HEK293 (cell line): ENCODE results near the gene COL4A1.

Experiments used
- CTCF ChIA-PET: fragments of 350-600 bp; formaldehyde crosslinking; extraction: SDS; loops from one replicate; lab custom pipeline; 2021; ENCODE audit warnings: antibody characterized with exemption; lab: Yijun Ruan, JAX
- POLR2A ChIA-PET: fragments of 300-600 bp; formaldehyde crosslinking; extraction: SDS; loops from one replicate; lab custom pipeline; 2020; ENCODE audit warnings: antibody characterized with exemption, inconsistent platforms; lab: Yijun Ruan, JAX
- H3K27ac ChIP-seq: fragments of 200-500 bp; sonication (Bioruptor generic); 2 replicates; pipeline ENCODE4 v1.5.1; 2014; ENCODE audit warnings: low read depth, low read length, control low read depth, inconsistent platforms; ENCODE audit errors: extremely low read depth
- H3K36me3 ChIP-seq, 2 experiments: fragments of 200-500 bp in 1 of 2; sonication (Bioruptor generic) in 1 of 2; 1 replicate in 1 of 2; 2 replicates in 1 of 2; pipeline ENCODE4 v1.5.1; 2014 to 2017; ENCODE audit warnings: inconsistent platforms in 2 of 2, low read length in 2 of 2; ENCODE audit not compliant: control insufficient read depth in 2 of 2, insufficient read depth in 1 of 2
- H3K4me1 ChIP-seq: fragments of 200-500 bp; sonication (Bioruptor generic); 2 replicates; pipeline ENCODE4 v1.5.1; 2014; ENCODE audit warnings: mild to moderate bottlenecking, low read length, inconsistent platforms; ENCODE audit not compliant: control insufficient read depth, insufficient read depth
- H3K4me3 ChIP-seq: 2 replicates; pipeline ENCODE4 v1.5.1; 2011; ENCODE audit warnings: low read depth, mild to moderate bottlenecking, control low read depth, low read length, moderate library complexity
- H3K9me3 ChIP-seq: fragments of 200-500 bp; sonication (Bioruptor generic); 2 replicates; pipeline ENCODE4 v1.5.1; 2014; ENCODE audit warnings: low read depth, low read length, inconsistent platforms; ENCODE audit not compliant: control insufficient read depth, insufficient read depth
- EGR2 ChIP-seq: fragments of 450-650 bp; formaldehyde crosslinking; IDR thresholded peaks from 2 replicates; pipeline ENCODE4 v1.5.1; 2016; ENCODE audit warnings: low read depth, missing biosample characterization, missing genetic modification characterization
- GFI1B ChIP-seq: fragments of 450-650 bp; formaldehyde crosslinking; IDR thresholded peaks from 2 replicates; pipeline ENCODE4 v1.5.1; 2016; ENCODE audit warnings: missing biosample characterization, missing genetic modification characterization
- GLIS2 ChIP-seq: fragments of 450-650 bp; formaldehyde crosslinking; IDR thresholded peaks from 2 replicates; pipeline ENCODE4 v1.5.1; 2016; ENCODE audit warnings: missing biosample characterization, missing genetic modification characterization
- SCRT1 ChIP-seq: fragments of 450-650 bp; formaldehyde crosslinking; IDR thresholded peaks from 2 replicates; pipeline ENCODE4 v1.5.1; 2016; ENCODE audit warnings: missing biosample characterization, missing genetic modification characterization, borderline replicate concordance
- ZBTB1 ChIP-seq: fragments of 450-650 bp; formaldehyde crosslinking; IDR thresholded peaks from 2 replicates; pipeline ENCODE4 v1.5.1; 2016; ENCODE audit warnings: missing biosample characterization, missing genetic modification characterization
- ZFHX2 ChIP-seq: fragments of 450-650 bp; formaldehyde crosslinking; conservative IDR thresholded peaks from 2 replicates; pipeline ENCODE4 v1.5.1; 2016; ENCODE audit warnings: missing biosample characterization, missing genetic modification characterization
- ZNF132 ChIP-seq: fragments of 450-650 bp; formaldehyde crosslinking; IDR thresholded peaks from 2 replicates; pipeline ENCODE4 v1.5.1; 2017; ENCODE audit warnings: missing biosample characterization, missing genetic modification characterization, borderline replicate concordance
- ZNF133 ChIP-seq: fragments of 450-650 bp; formaldehyde crosslinking; IDR thresholded peaks from 2 replicates; pipeline ENCODE4 v1.5.1; 2016; ENCODE audit warnings: missing biosample characterization, missing genetic modification characterization
- ZNF202 ChIP-seq: fragments of 450-650 bp; formaldehyde crosslinking; IDR thresholded peaks from 2 replicates; pipeline ENCODE4 v1.5.1; 2016; ENCODE audit warnings: missing biosample characterization, missing genetic modification characterization, borderline replicate concordance
- ZNF23 ChIP-seq: fragments of 450-650 bp; formaldehyde crosslinking; IDR thresholded peaks from 2 replicates; pipeline ENCODE4 v1.5.1; 2016; ENCODE audit warnings: missing biosample characterization, missing genetic modification characterization, borderline replicate concordance
- ZNF362 ChIP-seq: fragments of 450-650 bp; formaldehyde crosslinking; IDR thresholded peaks from 2 replicates; pipeline ENCODE4 v1.5.1; 2016; ENCODE audit warnings: missing biosample characterization, missing genetic modification characterization
- ZNF391 ChIP-seq: fragments of 450-650 bp; formaldehyde crosslinking; IDR thresholded peaks from 2 replicates; pipeline ENCODE4 v1.5.1; 2016; ENCODE audit warnings: low read depth, missing biosample characterization, missing genetic modification characterization, borderline replicate concordance
- ZNF416 ChIP-seq: fragments of 450-650 bp; formaldehyde crosslinking; IDR thresholded peaks from 2 replicates; pipeline ENCODE4 v1.5.1; 2016; ENCODE audit warnings: missing biosample characterization, missing genetic modification characterization
- ZNF48 ChIP-seq: fragments of 450-650 bp; formaldehyde crosslinking; IDR thresholded peaks from 2 replicates; pipeline ENCODE4 v1.5.1; 2016; ENCODE audit warnings: missing biosample characterization, missing genetic modification characterization
- ZNF513 ChIP-seq: fragments of 450-650 bp; IDR thresholded peaks from 2 replicates; pipeline ENCODE4 v1.5.1; 2018; ENCODE audit warnings: missing biosample characterization, missing genetic modification characterization
- ZNF548 ChIP-seq: fragments of 450-650 bp; formaldehyde crosslinking; IDR thresholded peaks from 2 replicates; pipeline ENCODE4 v1.5.1; 2016; ENCODE audit warnings: missing biosample characterization, missing genetic modification characterization
- ZNF585B ChIP-seq: fragments of 450-650 bp; formaldehyde crosslinking; IDR thresholded peaks from 2 replicates; pipeline ENCODE4 v1.5.1; 2016; ENCODE audit warnings: missing biosample characterization, missing genetic modification characterization
- ZNF596 ChIP-seq: fragments of 450-650 bp; IDR thresholded peaks from 2 replicates; pipeline ENCODE4 v1.5.0; 2018; ENCODE audit warnings: missing biosample characterization, mild to moderate bottlenecking, missing genetic modification characterization, moderate library complexity
- ZNF664 ChIP-seq: fragments of 450-650 bp; formaldehyde crosslinking; IDR thresholded peaks from 2 replicates; pipeline ENCODE4 v1.5.1; 2016; ENCODE audit warnings: missing biosample characterization, missing genetic modification characterization
- TF ChIP-seq, protein P1 (sequence below): fragments of 450-650 bp; formaldehyde crosslinking; IDR thresholded peaks from 2 replicates; pipeline ENCODE4 v1.5.1; 2016; ENCODE audit warnings: missing biosample characterization, missing genetic modification characterization

The COL4A1 gene

DNA sequence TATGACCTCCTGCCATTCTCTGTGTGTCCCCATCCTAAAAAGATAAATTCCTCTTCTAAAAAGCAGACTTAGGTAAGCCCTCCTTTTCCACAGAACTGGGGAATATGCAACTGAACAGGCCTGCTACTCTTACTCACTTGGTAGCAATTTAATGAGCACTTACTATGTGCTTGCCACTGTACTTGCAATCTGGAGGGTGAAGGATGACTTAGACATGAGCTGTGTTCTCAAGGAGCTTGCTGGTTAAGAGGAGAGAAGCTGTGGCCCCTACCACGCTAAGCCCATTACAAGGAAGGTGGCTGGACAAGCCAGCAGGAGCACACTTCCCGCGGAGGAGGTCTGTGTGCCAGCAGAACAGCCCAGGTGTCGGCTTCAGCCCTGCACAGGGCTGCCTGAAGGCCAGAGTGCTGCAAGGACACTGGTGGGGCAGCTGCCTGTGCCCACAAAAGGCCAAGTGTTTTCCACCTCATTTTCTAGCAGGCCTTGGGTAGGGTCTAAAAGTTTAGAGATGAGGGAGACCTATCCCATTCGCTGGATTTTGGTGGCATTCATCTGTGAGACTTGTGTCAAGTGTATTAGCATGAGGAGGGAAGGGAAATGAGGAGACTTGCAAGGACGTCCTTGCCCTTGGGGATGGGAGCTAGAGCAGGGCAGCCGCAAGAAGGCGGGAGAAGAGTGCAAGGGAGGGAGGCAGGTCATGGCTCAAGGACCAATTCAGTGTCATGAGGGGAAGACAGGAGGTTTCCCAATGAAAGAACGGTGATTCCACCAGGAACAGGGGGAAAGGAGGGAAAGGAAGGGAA, 52.0 kb downstream of the COL4A1 start:
- Histone ChIP-seq H3K27ac (no peak overlapping the region), H3K4me3 (no peak overlapping the region), H3K4me1 (no peaks in the 10 kb centered on the region), H3K9me3 (no peaks in the 10 kb centered on the region), H3K36me3 (no peaks in the 10 kb centered on the region)
- ChIA-PET CTCF (no interaction called here), POLR2A (no interaction called here)
- TF ChIP-seq ZNF664 (peak; percentile 49; the same call in 1 of the 2 replicates), ZBTB1 (tag by site-specific recombination) (no peak)

DNA sequence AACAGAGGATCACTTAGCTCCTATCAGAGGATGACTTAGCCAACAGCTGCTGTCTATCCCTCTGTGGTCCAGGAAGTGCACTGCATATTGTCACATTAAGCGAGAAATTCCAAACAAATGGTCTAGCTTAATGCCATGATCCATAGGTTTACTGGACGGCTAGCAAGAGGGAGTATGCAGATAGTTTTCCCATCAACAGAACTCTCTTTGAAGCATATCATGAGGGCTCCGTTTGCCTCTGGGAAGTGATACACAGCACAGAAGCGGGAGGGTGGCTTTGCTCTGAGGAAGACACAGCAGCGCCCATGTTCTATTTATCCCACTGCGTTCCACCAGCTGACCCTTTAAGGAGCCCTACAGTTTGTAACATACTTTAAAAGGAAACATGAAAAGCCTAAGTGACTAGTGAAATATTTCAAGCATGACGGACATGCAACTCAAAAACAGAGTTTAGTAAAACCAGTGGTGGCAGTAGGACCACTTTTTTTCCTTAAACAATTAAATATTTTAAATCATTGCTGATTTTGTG, 52.7 kb downstream of the COL4A1 start:
- H3K4me3 ChIP-seq: no peak overlapping the region
- POLR2A ChIA-PET: no interaction called here
- no peaks in the 10 kb centered on the region for H3K4me1 ChIP-seq
- no peaks in the 10 kb centered on the region for H3K9me3 ChIP-seq
- no peaks in the 10 kb centered on the region for H3K36me3 ChIP-seq
- CTCF ChIA-PET: no interaction called here
- H3K27ac ChIP-seq: no peak overlapping the region
- TF ChIP-seq ZNF596 (no peak), ZNF416 (tag by site-specific recombination) (no peak), GLIS2 (tag by site-specific recombination) (no peak)
- TF ChIP-seq, all 188 proteins: peak for 0

GRCh38 chr13:110251193-110251819, 55.7 kb downstream of the COL4A1 start:
- Histone ChIP-seq H3K4me3 (no peak overlapping the region), H3K9me3 (no peaks in the 10 kb centered on the region), H3K4me1 (no peaks in the 10 kb centered on the region), H3K36me3 (no peaks in the 10 kb centered on the region), H3K27ac (no peak overlapping the region)
- CTCF ChIA-PET: interaction anchor here (1.2 kb wide), 1 partner anchor 11 kb away, joined by 3 read pairs; no protein-coding TSS in a partner anchor
- TF ChIP-seq ZNF362 (tag by site-specific recombination) (no peak), ZNF391 (tag by site-specific recombination) (no peak), ZFHX2 (tag by site-specific recombination) (peak; percentile 64), ZNF132 (tag by site-specific recombination) (no peak), ZNF202 (tag by site-specific recombination) (no peak), EGR2 (tag by site-specific recombination) (peak; percentile 29; the same call in 1 of the 2 replicates)
- POLR2A ChIA-PET: no interaction called here

DNA sequence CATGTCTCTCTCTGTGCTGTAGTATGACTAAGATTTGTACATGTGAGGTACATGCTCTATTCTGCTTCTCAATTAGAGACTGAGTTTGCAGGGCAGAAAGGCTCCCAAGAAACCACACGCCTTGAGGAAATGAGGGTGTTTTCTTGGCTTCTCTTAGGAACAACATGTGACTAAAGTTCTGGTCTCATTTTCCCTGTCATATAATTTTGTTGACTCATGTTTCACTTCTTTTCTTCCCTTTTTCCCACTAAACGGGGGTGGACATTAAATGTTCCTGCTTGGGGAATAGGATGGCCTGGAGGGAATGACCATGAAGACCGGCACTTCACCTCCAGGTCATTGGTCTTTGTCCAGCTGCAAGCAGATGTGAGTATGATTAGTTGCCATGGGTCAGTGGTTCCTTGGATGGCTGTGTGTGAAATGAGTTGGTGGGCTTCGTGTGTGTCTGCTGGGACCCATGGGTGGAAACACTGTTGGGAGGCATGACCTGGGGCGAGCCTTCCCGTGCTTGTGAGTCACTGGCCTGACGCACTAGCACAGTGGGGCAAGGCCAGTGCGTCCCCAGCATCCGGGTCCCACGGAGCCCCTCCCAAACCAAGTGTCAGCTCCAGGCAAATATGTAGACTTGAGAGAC, 56.6 kb downstream of the COL4A1 start:
- ChIA-PET POLR2A (no interaction called here), CTCF (interaction anchor here (1.2 to 1.3 kb wide), 2 partner anchors 12 kb away, joined by 3 to 5 read pairs; no protein-coding TSS in a partner anchor)
- Histone ChIP-seq H3K36me3 (no peaks in the 10 kb centered on the region), H3K27ac (no peak overlapping the region), H3K4me3 (no peak overlapping the region), H3K9me3 (no peaks in the 10 kb centered on the region), H3K4me1 (no peaks in the 10 kb centered on the region)
- TF ChIP-seq ZNF23 (tag by site-specific recombination): no peak
- TF ChIP-seq, protein P1, sequence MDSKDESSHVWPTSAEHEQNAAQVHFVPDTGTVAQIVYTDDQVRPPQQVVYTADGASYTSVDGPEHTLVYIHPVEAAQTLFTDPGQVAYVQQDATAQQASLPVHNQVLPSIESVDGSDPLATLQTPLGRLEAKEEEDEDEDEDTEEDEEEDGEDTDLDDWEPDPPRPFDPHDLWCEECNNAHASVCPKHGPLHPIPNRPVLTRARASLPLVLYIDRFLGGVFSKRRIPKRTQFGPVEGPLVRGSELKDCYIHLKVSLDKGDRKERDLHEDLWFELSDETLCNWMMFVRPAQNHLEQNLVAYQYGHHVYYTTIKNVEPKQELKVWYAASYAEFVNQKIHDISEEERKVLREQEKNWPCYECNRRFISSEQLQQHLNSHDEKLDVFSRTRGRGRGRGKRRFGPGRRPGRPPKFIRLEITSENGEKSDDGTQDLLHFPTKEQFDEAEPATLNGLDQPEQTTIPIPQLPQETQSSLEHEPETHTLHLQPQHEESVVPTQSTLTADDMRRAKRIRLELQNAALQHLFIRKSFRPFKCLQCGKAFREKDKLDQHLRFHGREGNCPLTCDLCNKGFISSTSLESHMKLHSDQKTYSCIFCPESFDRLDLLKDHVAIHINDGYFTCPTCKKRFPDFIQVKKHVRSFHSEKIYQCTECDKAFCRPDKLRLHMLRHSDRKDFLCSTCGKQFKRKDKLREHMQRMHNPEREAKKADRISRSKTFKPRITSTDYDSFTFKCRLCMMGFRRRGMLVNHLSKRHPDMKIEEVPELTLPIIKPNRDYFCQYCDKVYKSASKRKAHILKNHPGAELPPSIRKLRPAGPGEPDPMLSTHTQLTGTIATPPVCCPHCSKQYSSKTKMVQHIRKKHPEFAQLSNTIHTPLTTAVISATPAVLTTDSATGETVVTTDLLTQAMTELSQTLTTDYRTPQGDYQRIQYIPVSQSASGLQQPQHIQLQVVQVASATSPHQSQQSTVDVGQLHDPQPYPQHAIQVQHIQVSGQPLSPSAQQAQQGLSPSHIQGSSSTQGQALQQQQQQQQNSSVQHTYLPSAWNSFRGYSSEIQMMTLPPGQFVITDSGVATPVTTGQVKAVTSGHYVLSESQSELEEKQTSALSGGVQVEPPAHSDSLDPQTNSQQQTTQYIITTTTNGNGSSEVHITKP (tag by site-specific recombination): no peak
- no peak for TF ChIP-seq ZNF548
- TF ChIP-seq ZNF585B (tag by site-specific recombination): no peak
- TF ChIP-seq SCRT1 (tag by site-specific recombination): no peak
- TF ChIP-seq ZNF513: no peak
- TF ChIP-seq ZNF48 (tag by site-specific recombination): no peak
- no peak for TF ChIP-seq GFI1B (tag by site-specific recombination)
- no peak for TF ChIP-seq ZNF133 (tag by site-specific recombination)
